ENCODE results near the gene RBMXL3.

RBMXL3 gene

DNA sequence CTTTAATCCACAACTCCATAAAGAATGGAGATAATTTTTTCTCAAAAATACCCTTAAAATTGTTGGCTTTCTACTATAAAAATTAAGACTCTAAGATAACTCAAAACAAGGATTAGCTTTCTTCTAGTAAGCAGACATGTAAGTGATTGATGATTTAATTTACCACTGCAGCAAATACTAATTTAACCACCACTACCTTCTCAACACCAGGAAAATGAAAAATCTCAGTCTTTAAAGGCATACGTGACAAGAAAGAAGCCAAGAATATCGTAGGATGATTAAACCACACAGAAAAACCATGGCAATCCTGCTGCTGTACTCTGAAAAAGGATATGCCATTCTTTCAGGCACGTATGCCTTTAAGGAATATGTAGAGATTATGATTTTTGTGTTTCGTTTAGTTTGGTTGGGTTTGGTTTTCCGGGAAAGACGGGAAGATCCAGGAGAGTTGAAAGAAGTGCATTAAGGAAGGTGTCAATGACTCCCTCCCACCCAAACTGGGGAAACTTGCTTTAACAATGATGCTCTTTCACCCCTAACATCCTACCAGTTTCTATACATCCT lies 43.8 kb downstream of the RBMXL3 start:
- H3K36me3 ChIP-seq (ENCODE audit: control insufficient read depth, insufficient read depth, low read length) = no peaks in the 10 kb centered on the region
- TF ChIP-seq, protein P1, sequence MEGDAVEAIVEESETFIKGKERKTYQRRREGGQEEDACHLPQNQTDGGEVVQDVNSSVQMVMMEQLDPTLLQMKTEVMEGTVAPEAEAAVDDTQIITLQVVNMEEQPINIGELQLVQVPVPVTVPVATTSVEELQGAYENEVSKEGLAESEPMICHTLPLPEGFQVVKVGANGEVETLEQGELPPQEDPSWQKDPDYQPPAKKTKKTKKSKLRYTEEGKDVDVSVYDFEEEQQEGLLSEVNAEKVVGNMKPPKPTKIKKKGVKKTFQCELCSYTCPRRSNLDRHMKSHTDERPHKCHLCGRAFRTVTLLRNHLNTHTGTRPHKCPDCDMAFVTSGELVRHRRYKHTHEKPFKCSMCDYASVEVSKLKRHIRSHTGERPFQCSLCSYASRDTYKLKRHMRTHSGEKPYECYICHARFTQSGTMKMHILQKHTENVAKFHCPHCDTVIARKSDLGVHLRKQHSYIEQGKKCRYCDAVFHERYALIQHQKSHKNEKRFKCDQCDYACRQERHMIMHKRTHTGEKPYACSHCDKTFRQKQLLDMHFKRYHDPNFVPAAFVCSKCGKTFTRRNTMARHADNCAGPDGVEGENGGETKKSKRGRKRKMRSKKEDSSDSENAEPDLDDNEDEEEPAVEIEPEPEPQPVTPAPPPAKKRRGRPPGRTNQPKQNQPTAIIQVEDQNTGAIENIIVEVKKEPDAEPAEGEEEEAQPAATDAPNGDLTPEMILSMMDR (IDR thresholded peaks at IDR 0.05) = no peak
- H3K27ac ChIP-seq = no peak overlapping the region
- H3K27me3 ChIP-seq (ENCODE audit: control insufficient read depth, insufficient read depth, low read length) = no peaks in the 10 kb centered on the region
- H2AFZ ChIP-seq = no peak overlapping the region
- no peak overlapping the region for H3K9ac ChIP-seq
- H3K4me2 ChIP-seq (ENCODE audit: low read length) = peak overlapping the region; percentile 53
- no peaks in the 10 kb centered on the region for H3K4me1 ChIP-seq
- H3K4me3 ChIP-seq (ENCODE audit: low read depth, low read length) = no peak overlapping the region
- H3K9me3 ChIP-seq (ENCODE audit: control insufficient read depth, low read length) = no peaks in the 10 kb centered on the region
- H3K79me2 ChIP-seq = no peaks in the 10 kb centered on the region

DNA sequence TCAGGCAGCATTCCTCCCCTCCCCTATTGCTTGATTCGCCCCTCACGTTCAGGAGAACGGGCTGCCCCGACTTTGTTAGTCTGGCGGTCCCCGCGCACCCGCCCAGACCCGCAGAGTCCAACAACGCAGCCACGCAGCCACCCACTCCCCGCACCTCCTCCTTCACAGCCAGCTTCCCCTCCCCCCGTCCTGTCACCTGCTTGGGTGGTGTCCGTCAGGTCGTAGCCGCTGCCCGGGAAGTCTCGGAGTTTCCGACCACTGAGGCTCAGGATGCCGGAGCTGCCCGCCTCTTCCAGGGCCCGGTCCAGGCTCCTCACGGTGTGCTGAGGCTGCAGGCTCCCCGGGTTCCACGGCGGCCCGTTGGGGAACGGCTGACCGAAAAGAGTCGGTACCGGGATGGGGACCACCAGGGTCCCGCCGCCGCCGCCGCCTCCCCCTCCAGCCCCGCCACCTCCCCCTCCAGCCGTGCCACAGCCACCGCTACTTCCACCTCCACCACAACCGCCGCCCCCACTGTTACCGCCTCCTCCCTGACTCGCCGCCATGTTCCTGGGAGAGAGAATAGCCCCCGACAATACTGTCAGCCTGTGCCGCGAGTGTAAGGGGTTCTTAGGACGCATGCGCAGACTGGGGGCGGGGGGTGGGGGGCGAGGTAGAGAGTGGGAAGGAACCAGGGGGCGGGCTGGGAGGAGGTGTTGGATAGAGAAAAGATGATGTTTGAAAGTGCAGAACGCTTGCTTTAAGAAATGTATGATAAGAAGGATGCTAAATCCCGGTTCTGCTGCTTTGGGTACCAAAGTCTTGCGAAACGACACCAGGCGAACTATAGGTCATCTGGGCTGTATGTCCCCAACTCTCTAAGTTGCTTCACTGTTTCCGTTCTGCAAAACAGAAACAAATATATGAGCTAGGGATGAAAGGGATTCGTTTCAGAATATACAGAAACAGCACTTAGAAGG lies 44.6 kb downstream of the RBMXL3 start, which contains the start of gene LRCH2:
Gene LRCH2 (minus strand): TSS at position 600 of the 959 bp plus-strand sequence. CDS start 55 bp downstream, at position 545.
- Histone ChIP-seq H2AFZ (peak within 1 kb of the TSS; percentile 11), H3K9ac (no peak within 1 kb of the TSS), H3K4me1 (no peaks in the 10 kb centered on the region), H3K4me3 (ENCODE audit: low read depth, low read length) (peak within 1 kb of the TSS; percentile 5), H3K79me2 (no peaks in the 10 kb centered on the region), H3K27ac (no peak within 1 kb of the TSS), H3K36me3 (ENCODE audit: control insufficient read depth, insufficient read depth, low read length) (no peaks in the 10 kb centered on the region), H3K9me3 (ENCODE audit: control insufficient read depth, low read length) (no peaks in the 10 kb centered on the region), H3K4me2 (ENCODE audit: low read length) (peak within 1 kb of the TSS; percentile 53), H3K27me3 (ENCODE audit: control insufficient read depth, insufficient read depth, low read length) (no peaks in the 10 kb centered on the region)
- TF ChIP-seq, protein P1 (IDR thresholded peaks at IDR 0.05) = no peak

GRCh38 chrX:115234461-115234860 lies 45.3 kb downstream of the RBMXL3 start:
- H3K9me3 ChIP-seq (ENCODE audit: control insufficient read depth, low read length) = no peaks in the 10 kb centered on the region
- TF ChIP-seq, protein P1 (IDR thresholded peaks at IDR 0.05) = no peak
- H3K4me2 ChIP-seq (ENCODE audit: low read length) = no peak overlapping the region
- no peak overlapping the region for H3K27ac ChIP-seq
- no peaks in the 10 kb centered on the region for H3K36me3 ChIP-seq (ENCODE audit: control insufficient read depth, insufficient read depth, low read length)
- H3K4me3 ChIP-seq (ENCODE audit: low read depth, low read length) = no peak overlapping the region
- no peaks in the 10 kb centered on the region for H3K79me2 ChIP-seq
- H3K27me3 ChIP-seq (ENCODE audit: control insufficient read depth, insufficient read depth, low read length) = no peaks in the 10 kb centered on the region
- no peaks in the 10 kb centered on the region for H3K4me1 ChIP-seq
- peak overlapping the region; percentile 11 for H2AFZ ChIP-seq
- no peak overlapping the region for H3K9ac ChIP-seq

GRCh38 chrX:115236560-115236959 lies 47.4 kb downstream of the RBMXL3 start:
- no peaks in the 10 kb centered on the region for H3K79me2 ChIP-seq
- no peaks in the 10 kb centered on the region for H3K9me3 ChIP-seq (ENCODE audit: control insufficient read depth, low read length)
- H3K27me3 ChIP-seq (ENCODE audit: control insufficient read depth, insufficient read depth, low read length) = no peaks in the 10 kb centered on the region
- no peak overlapping the region for H3K9ac ChIP-seq
- no peaks in the 10 kb centered on the region for H3K4me1 ChIP-seq
- H3K27ac ChIP-seq = no peak overlapping the region
- TF ChIP-seq, protein P1 (IDR thresholded peaks at IDR 0.05) = no peak
- no peak overlapping the region for H2AFZ ChIP-seq
- H3K36me3 ChIP-seq (ENCODE audit: control insufficient read depth, insufficient read depth, low read length) = no peaks in the 10 kb centered on the region
- H3K4me2 ChIP-seq (ENCODE audit: low read length) = no peak overlapping the region
- no peak overlapping the region for H3K4me3 ChIP-seq (ENCODE audit: low read depth, low read length)
